ENCODE data around the gene SCN2A. TPM values are rescaled to one million over a fixed set of nuclear protein-coding genes. Genes with fewer than 3 reads are reported as not detected.

The SCN2A gene
- total RNA-seq, 2 donors from 2014 or later = 0.05 TPM; not detected in 1

GRCh38 chr2:165274698-165275097 is 35.5 kb downstream of the SCN2A start:
- TF ChIP-seq, protein P1, sequence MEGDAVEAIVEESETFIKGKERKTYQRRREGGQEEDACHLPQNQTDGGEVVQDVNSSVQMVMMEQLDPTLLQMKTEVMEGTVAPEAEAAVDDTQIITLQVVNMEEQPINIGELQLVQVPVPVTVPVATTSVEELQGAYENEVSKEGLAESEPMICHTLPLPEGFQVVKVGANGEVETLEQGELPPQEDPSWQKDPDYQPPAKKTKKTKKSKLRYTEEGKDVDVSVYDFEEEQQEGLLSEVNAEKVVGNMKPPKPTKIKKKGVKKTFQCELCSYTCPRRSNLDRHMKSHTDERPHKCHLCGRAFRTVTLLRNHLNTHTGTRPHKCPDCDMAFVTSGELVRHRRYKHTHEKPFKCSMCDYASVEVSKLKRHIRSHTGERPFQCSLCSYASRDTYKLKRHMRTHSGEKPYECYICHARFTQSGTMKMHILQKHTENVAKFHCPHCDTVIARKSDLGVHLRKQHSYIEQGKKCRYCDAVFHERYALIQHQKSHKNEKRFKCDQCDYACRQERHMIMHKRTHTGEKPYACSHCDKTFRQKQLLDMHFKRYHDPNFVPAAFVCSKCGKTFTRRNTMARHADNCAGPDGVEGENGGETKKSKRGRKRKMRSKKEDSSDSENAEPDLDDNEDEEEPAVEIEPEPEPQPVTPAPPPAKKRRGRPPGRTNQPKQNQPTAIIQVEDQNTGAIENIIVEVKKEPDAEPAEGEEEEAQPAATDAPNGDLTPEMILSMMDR (IDR thresholded peaks at IDR 0.05) = no peak
- peak; percentile 26 for DNase-seq
- H3K4me1 ChIP-seq = no peaks in the 10 kb centered on the region
- intact Hi-C loops (cut with DNase I) = no loop called here
- no peak overlapping the region for H3K4me3 ChIP-seq
- H3K9ac ChIP-seq (ENCODE audit: low read depth in 2 of 2, low read length in 2 of 2) = no peak overlapping the region
- no peak overlapping the region for H3K27ac ChIP-seq
- H3K27me3 ChIP-seq = no peaks in the 10 kb centered on the region
- no peaks in the 10 kb centered on the region for H3K9me3 ChIP-seq
- no peaks in the 10 kb centered on the region for H3K36me3 ChIP-seq

GRCh38 chr2:165275932-165276331 is 36.7 kb downstream of the SCN2A start:
- H3K36me3 ChIP-seq = no peaks in the 10 kb centered on the region
- TF ChIP-seq, protein P1 (IDR thresholded peaks at IDR 0.05) = no peak
- no peaks in the 10 kb centered on the region for H3K4me1 ChIP-seq
- no peaks in the 10 kb centered on the region for H3K27me3 ChIP-seq
- no peak overlapping the region for H3K9ac ChIP-seq (ENCODE audit: low read depth in 2 of 2, low read length in 2 of 2)
- no peak for DNase-seq
- H3K9me3 ChIP-seq = no peaks in the 10 kb centered on the region
- no peak overlapping the region for H3K27ac ChIP-seq
- intact Hi-C loops (cut with DNase I) = no loop called here
- no peak overlapping the region for H3K4me3 ChIP-seq

DNA sequence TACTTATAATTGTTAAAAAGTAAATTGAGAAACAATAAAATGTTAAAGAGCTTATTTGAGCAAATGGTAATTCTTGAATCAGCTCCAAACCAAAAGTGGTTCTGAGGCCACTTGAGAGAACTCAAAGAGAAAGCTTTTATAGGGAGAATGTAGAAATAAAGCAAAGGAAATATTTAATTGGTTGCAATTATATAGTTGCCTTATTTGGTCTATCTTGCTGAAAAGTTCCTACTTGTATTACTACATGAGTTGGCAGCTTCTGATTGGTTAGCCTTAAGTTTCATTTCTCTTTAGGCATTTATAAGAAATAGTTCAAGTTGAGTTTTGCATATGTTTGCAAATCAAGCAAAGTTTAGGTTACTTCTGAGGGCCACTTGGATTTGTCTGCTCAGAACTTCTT is 38.1 kb downstream of the SCN2A start:
- Histone ChIP-seq H3K9me3 (no peaks in the 10 kb centered on the region), H3K4me1 (no peaks in the 10 kb centered on the region), H3K36me3 (no peaks in the 10 kb centered on the region), H3K9ac (ENCODE audit: low read depth in 2 of 2, low read length in 2 of 2) (no peak overlapping the region), H3K27me3 (no peaks in the 10 kb centered on the region), H3K27ac (no peak overlapping the region), H3K4me3 (no peak overlapping the region)
- TF ChIP-seq, protein P1 (IDR thresholded peaks at IDR 0.05) = no peak
- intact Hi-C loops (cut with DNase I) = no loop called here
- DNase-seq = no peak

GRCh38 chr2:165277860-165278656 is 38.8 kb downstream of the SCN2A start:
- Histone ChIP-seq H3K36me3 (no peaks in the 10 kb centered on the region), H3K4me1 (no peaks in the 10 kb centered on the region), H3K27ac (no peak overlapping the region), H3K4me3 (no peak overlapping the region), H3K9me3 (no peaks in the 10 kb centered on the region), H3K27me3 (no peaks in the 10 kb centered on the region), H3K9ac (ENCODE audit: low read depth in 2 of 2, low read length in 2 of 2) (no peak overlapping the region)
- DNase-seq = no peak
- TF ChIP-seq, protein P1 (IDR thresholded peaks at IDR 0.05) = no peak
- intact Hi-C loops (cut with DNase I) = no loop called here

DNA sequence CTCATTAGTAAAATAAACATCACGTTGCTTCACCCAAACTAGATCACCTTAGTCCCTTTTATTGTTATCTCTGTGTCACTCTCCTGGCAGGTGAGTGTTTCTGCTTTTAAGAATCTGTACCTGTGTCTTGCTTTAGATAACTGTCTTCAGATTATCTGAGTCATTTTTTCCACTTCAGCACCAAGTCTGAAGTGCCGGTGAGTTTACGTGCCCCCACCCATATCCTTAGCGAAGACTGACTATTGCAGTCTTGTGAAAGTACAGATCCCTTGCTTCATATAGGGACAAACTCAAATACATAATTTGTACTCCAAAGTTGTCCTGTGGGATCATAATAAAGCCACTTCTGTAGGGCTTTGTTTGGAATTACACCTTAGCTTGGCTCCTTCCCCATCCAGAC is 41.1 kb downstream of the SCN2A start:
- Histone ChIP-seq H3K4me3 (no peak overlapping the region), H3K4me1 (no peaks in the 10 kb centered on the region), H3K36me3 (no peaks in the 10 kb centered on the region), H3K9ac (ENCODE audit: low read depth in 2 of 2, low read length in 2 of 2) (no peak overlapping the region), H3K27me3 (no peaks in the 10 kb centered on the region), H3K27ac (no peak overlapping the region), H3K9me3 (no peaks in the 10 kb centered on the region)
- intact Hi-C loops (cut with DNase I) = no loop called here
- no peak for DNase-seq
- TF ChIP-seq, protein P1 (IDR thresholded peaks at IDR 0.05) = no peak

All from colonic mucosa (tissue), 4 donors.